Activated CD8-positive, alpha-beta memory T cell treated with anti-CD3 and anti-CD28 coated beads for 1 hour (primary cell): ENCODE measurements around the gene CALHM4.
"Not testable (repeated sequence)": the region's sequence is repeated elsewhere in the genome, so short reads cannot be mapped to it uniquely, and the experiment has no call there.

ENCODE experiments used
- DNase-seq, 2 donors: peaks; one replicate each; pipeline ENCODE4 v3.0.0-alpha.2; 2020; ENCODE audit warnings: low read depth in 1 of 2; ENCODE audit errors: extremely low read depth in 1 of 2

Gene CALHM4

GRCh38 chr6:116572162-116572561 lies 18.6 kb downstream of the CALHM4 start:
- DNase-seq, result no peak

GRCh38 chr6:116575227-116575626 lies 21.7 kb downstream of the CALHM4 start:
- no peak for DNase-seq

- DNase-seq, result no peak
These were observed 23.9 kb downstream of the CALHM4 start for GRCh38 chr6:116577486-116577885.

GRCh38 chr6:116578335-116578734 lies 24.8 kb downstream of the CALHM4 start:
- no peak for DNase-seq

GRCh38 chr6:116579143-116579542 lies 25.6 kb downstream of the CALHM4 start:
- no peak for DNase-seq

- DNase-seq, result no peak
These were observed 26.6 kb downstream of the CALHM4 start for GRCh38 chr6:116580198-116580597.

GRCh38 chr6:116586276-116586675 lies 32.7 kb downstream of the CALHM4 start:
- DNase-seq, result no peak

GRCh38 chr6:116586738-116587137 lies 33.2 kb downstream of the CALHM4 start:
- DNase-seq, result no peak

GRCh38 chr6:116595247-116595646 lies 41.7 kb downstream of the CALHM4 start:
- DNase-seq, result no peak

GRCh38 chr6:116596815-116597214 lies 43.3 kb downstream of the CALHM4 start:
- DNase-seq, result no peak

- not testable (repeated sequence) for DNase-seq
These were observed 50.4 kb downstream of the CALHM4 start for GRCh38 chr6:116603916-116604315.

GRCh38 chr6:116604868-116605267 lies 51.3 kb downstream of the CALHM4 start:
- DNase-seq, result not testable (repeated sequence)

- DNase-seq, result no peak
These were observed 52.4 kb downstream of the CALHM4 start for GRCh38 chr6:116605935-116606334.
